Lung (tissue), 12 donors: ENCODE data around the gene TRPM4. TPM values are rescaled to one million over a fixed set of nuclear protein-coding genes. Genes with fewer than 3 reads are reported as not detected.

ENCODE experiments used
- ATAC-seq: fragments of 200-7000 bp; cut with Tn5 transposase; one replicate; pipeline ENCODE4 v1.9.1; 2020; ENCODE audit warnings: moderate number of reproducible peaks; ENCODE audit not compliant: insufficient read depth, low FRiP score
- DNase-seq, 3 donors: peaks; one replicate each; pipeline ENCODE4 v3.0.0-alpha.2; 2013 to 2017
- H3K27ac ChIP-seq, 2 donors: one replicate each; pipeline ENCODE4 v1.5.1; 2013; ENCODE audit warnings: mild to moderate bottlenecking in 2 of 2, moderate library complexity in 2 of 2, control low read depth in 1 of 2, inconsistent platforms in 1 of 2, low read depth in 1 of 2, low read length in 1 of 2
- H3K27me3 ChIP-seq, 3 donors: one replicate each; pipeline ENCODE4 v1.5.1; 2013; ENCODE audit warnings: low read length in 2 of 3; ENCODE audit not compliant: control insufficient read depth in 3 of 3, insufficient read depth in 3 of 3
- H3K36me3 ChIP-seq, 4 donors: one replicate each; pipeline ENCODE4 v1.5.1; 2013; ENCODE audit warnings: low read length in 4 of 4, mild to moderate bottlenecking in 1 of 4, moderate library complexity in 1 of 4; ENCODE audit not compliant: control insufficient read depth in 4 of 4, insufficient read depth in 4 of 4
- H3K4me1 ChIP-seq, 5 donors: one replicate each; pipeline ENCODE4 v1.5.1; 2013; ENCODE audit warnings: low read length in 5 of 5, mild to moderate bottlenecking in 2 of 5, moderate library complexity in 1 of 5; ENCODE audit not compliant: control insufficient read depth in 5 of 5, insufficient read depth in 5 of 5
- H3K4me3 ChIP-seq: one replicate; pipeline ENCODE4 v1.5.1; 2013; ENCODE audit warnings: mild to moderate bottlenecking, control low read depth, moderate library complexity
- H3K9ac ChIP-seq, 2 donors: one replicate each; pipeline ENCODE4 v1.5.1; 2013; ENCODE audit warnings: low read length in 2 of 2, control low read depth in 1 of 2; ENCODE audit not compliant: insufficient read depth in 1 of 2
- H3K9me3 ChIP-seq, 4 donors: one replicate each; pipeline ENCODE4 v1.5.1; 2013; ENCODE audit warnings: low read length in 3 of 4, mild to moderate bottlenecking in 1 of 4, moderate library complexity in 1 of 4; ENCODE audit not compliant: control insufficient read depth in 4 of 4, insufficient read depth in 3 of 4
- CTCF ChIP-seq: IDR thresholded peaks from 2 replicates; pipeline ENCODE4 v1.5.1; 2012; ENCODE audit warnings: mild to moderate bottlenecking; ENCODE audit errors: control extremely low read depth, extremely low read depth
- WGBS, 2 donors: extraction: QIAGEN DNeasy Blood & Tissue Kit; methylation state at CpG; one replicate each; pipeline ENCODE4 v1.1.7; 2013; 5-methylcytosine and 5-hydroxymethylcytosine counted together
- polyA plus RNA-seq, 2 donors: library from polyadenylated mRNA; stranded (reverse); fragments of 200-250 nt; gene quantifications; one replicate each; pipeline ENCODE4 v1.2.1, GENCODE V29; 2013
- total RNA-seq, 2 donors: library from RNA; depleted of rRNA in 1 of 2; stranded (reverse); fragments of >200 nt in 1 of 2; gene quantifications; one replicate each; pipeline ENCODE4 v1.2.1, GENCODE V29; 2014 to 2021
- donor health status: control.
- donor health status: control.
- donor health status: Bipolar disorder and iron deficiency.
- donor health status: healthy.
- donor health status: DM: yes; HTN: yes; CAD: no.

TRPM4 gene
- total and polyA plus RNA-seq, 4 donors = 15.6 to 70.1 (median 22.4) TPM

DNA sequence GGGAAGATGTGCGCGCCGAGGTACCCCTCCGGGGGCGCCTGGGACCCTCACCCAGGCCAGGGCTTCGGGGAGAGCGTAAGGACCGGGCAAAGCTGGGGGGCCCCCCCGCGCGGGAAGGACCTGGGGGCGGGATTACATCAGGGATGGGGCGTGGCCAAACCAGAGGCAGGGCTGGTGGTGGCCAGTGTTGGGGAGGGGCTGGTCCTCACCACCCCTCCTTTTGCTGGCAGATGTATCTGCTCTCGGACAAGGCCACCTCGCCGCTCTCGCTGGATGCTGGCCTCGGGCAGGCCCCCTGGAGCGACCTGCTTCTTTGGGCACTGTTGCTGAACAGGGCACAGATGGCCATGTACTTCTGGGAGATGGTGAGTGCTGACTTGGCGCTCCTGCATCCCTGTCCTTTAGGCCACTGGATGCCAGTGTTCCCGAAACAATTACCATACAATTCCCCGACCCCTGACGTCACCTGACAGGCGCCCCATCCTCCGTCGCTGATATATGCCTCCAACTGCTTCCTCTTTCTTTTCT, 25.3 kb downstream of the TRPM4 start:
- H3K9me3 ChIP-seq = peaks cover 0 to 2% (median 0%) of the 10 kb centered on the region in 4 donors
- TF ChIP-seq CTCF = no peak
- peaks cover 0 to 4% (median 0%) of the 10 kb centered on the region in 5 donors for H3K4me1 ChIP-seq
- DNase-seq (no peak), ATAC-seq (no peak)
- H3K27ac ChIP-seq = no peak overlapping the region
- no peaks in the 10 kb centered on the region for H3K27me3 ChIP-seq
- H3K36me3 ChIP-seq = peaks cover 3 to 18% (median 9%) of the 10 kb centered on the region in 4 donors
- no peak overlapping the region for H3K9ac ChIP-seq
- 85 to 91% methylated on average over 23 to 26 of the region's 26 CpGs for WGBS, 2 donors
- no peak overlapping the region for H3K4me3 ChIP-seq

- ATAC-seq = no peak
- peak overlapping the region in 1 of 2 donors; percentile 5 for H3K27ac ChIP-seq
Observed at GRCh38 chr19:49186108-49186507, 28.5 kb downstream of the TRPM4 start.

DNA sequence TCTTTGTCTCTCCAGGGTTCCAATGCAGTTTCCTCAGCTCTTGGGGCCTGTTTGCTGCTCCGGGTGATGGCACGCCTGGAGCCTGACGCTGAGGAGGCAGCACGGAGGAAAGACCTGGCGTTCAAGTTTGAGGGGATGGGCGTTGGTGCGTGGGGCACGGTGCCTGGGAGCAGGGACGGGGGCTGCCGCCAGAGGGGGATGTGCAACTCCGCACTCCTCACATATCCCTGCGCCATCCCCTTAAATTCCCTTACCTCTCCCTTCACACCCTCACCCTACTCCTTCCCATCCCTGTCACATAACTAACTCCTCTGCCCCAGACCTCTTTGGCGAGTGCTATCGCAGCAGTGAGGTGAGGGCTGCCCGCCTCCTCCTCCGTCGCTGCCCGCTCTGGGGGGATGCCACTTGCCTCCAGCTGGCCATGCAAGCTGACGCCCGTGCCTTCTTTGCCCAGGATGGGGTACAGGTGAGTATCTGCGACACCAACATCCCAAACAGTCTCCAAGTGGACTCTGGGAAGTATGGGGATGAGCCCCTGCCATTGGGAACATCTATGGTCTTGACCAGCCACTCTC, 31.1 kb downstream of the TRPM4 start:
- no peak for DNase-seq
- H3K27me3 ChIP-seq = no peaks in the 10 kb centered on the region
- peaks cover 0 to 17% (median 0%) of the 10 kb centered on the region in 5 donors for H3K4me1 ChIP-seq
- peaks cover 11 to 21% (median 13%) of the 10 kb centered on the region in 4 donors for H3K36me3 ChIP-seq
- H3K9me3 ChIP-seq = peaks cover 0 to 6% (median 0%) of the 10 kb centered on the region in 4 donors
- no peak for TF ChIP-seq CTCF
- H3K27ac ChIP-seq = peak overlapping the region in 1 of 2 donors; percentile 28
- ATAC-seq = no peak
- WGBS, 2 donors = 89 to 95% methylated on average over 21 of the region's 21 CpGs
- H3K9ac ChIP-seq = no peak overlapping the region
- no peak overlapping the region for H3K4me3 ChIP-seq

More at GRCh38 chr19:49186108-49186507, 28.5 kb downstream of the TRPM4 start:
- Histone ChIP-seq H3K4me1 (peaks cover 0 to 19% (median 0%) of the 10 kb centered on the region in 5 donors), H3K9me3 (peaks cover 0 to 7% (median 0%) of the 10 kb centered on the region in 4 donors), H3K9ac (no peak overlapping the region), H3K27me3 (no peaks in the 10 kb centered on the region), H3K4me3 (no peak overlapping the region), H3K36me3 (peaks cover 9 to 24% (median 15%) of the 10 kb centered on the region in 4 donors)
- TF ChIP-seq CTCF = no peak
- WGBS, 2 donors = 56 to 69% methylated on average over 5 of the region's 5 CpGs
- no peak for DNase-seq
